Activated CD4-positive, CD25-positive, alpha-beta regulatory T cell treated with anti-CD3 and anti-CD28 coated beads, Interleukin-2, amount 50 U/mL, for 16 hours (primary cell): ENCODE data around the gene C19orf33.
"Not testable (repeated sequence)": the region's sequence is repeated elsewhere in the genome, so short reads cannot be mapped to it uniquely, and the experiment has no call there.

ENCODE experiments used
- DNase-seq: peaks from one replicate; pipeline ENCODE4 v3.0.0-alpha.2; 2020; ENCODE audit warnings: low read depth, low spot score

C19orf33 gene

GRCh38 chr19:38337360-38337653, 33.3 kb downstream of the C19orf33 start:
- no peak for DNase-seq

GRCh38 chr19:38339011-38339410, 35.0 kb downstream of the C19orf33 start:
- not testable (repeated sequence) for DNase-seq

- DNase-seq: no peak
Measured at GRCh38 chr19:38340927-38341326, 36.9 kb downstream of the C19orf33 start.

- DNase-seq: no peak
Measured at GRCh38 chr19:38346837-38347236, 42.8 kb downstream of the C19orf33 start.

- DNase-seq: no peak
Measured at GRCh38 chr19:38350883-38351282, 46.8 kb downstream of the C19orf33 start.

GRCh38 chr19:38351865-38352395, 47.9 kb downstream of the C19orf33 start:
- DNase-seq: no peak

GRCh38 chr19:38352611-38353010, 48.6 kb downstream of the C19orf33 start:
- DNase-seq: no peak
